Epithelial cell of esophagus (primary cell): ENCODE data around the gene RNASE2.
A peak's percentile ranks its signal among the peaks of the same experiment; 100 is the strongest.
"Not testable (repeated sequence)": the region's sequence is repeated elsewhere in the genome, so short reads cannot be mapped to it uniquely, and the experiment has no call there.

Experiments
- DNase-seq: peaks from one replicate; pipeline ENCODE4 v3.0.0; 2010; ENCODE audit warnings: low read depth
- H3K4me3 ChIP-seq: 2 replicates; pipeline ENCODE4 v1.5.1; 2011; ENCODE audit warnings: mild to moderate bottlenecking, low read length, control low read depth
- TF ChIP-seq, protein P1 (sequence below): IDR thresholded peaks from 2 replicates; pipeline ENCODE4 v1.5.1; 2011; ENCODE audit warnings: low read depth, mild to moderate bottlenecking, low read length, control low read depth, inconsistent platforms; ENCODE audit not compliant: insufficient read depth; ENCODE audit errors: missing control alignments

The RNASE2 gene

DNA sequence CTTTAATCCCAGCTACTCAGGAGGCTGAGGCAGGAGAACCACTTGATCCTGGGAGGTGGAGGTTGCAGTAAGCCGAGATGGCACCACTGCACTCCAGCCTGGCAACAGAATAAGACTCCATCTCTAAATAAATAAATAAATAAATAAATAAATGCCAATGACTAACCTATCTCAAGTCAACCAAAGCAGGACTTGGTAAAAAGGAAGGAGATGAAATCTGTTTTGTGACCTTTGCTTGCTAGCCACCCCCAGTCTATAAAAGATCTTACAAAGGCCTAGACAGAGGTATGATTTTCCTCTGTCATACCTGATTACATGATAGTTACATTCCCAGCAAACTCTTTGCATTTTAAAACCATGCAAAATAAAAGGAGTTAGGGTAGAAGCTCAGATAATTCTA, 21.0 kb downstream of the RNASE2 start:
- no peak overlapping the region for H3K4me3 ChIP-seq
- no peak for DNase-seq
- TF ChIP-seq, protein P1, sequence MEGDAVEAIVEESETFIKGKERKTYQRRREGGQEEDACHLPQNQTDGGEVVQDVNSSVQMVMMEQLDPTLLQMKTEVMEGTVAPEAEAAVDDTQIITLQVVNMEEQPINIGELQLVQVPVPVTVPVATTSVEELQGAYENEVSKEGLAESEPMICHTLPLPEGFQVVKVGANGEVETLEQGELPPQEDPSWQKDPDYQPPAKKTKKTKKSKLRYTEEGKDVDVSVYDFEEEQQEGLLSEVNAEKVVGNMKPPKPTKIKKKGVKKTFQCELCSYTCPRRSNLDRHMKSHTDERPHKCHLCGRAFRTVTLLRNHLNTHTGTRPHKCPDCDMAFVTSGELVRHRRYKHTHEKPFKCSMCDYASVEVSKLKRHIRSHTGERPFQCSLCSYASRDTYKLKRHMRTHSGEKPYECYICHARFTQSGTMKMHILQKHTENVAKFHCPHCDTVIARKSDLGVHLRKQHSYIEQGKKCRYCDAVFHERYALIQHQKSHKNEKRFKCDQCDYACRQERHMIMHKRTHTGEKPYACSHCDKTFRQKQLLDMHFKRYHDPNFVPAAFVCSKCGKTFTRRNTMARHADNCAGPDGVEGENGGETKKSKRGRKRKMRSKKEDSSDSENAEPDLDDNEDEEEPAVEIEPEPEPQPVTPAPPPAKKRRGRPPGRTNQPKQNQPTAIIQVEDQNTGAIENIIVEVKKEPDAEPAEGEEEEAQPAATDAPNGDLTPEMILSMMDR = no peak

DNA sequence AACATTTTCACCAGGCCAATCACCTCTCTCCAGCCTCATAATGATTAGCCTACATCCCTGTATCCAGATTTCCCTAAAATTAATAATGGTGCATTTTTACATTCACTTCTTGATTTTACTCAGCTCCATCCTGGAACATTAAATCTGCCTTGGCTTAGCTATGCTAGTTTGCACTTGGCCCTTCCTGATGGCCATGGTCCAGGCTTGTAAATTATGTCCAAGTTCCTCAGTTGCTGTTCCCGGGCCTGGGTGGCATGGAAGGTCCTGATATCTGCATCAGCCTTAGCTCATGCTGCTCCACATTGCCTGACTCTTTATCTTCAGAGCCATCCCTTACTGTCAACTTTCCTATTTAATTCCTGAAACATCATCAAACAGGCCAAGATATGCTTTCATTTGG, 23.4 kb downstream of the RNASE2 start:
- no peak overlapping the region for H3K4me3 ChIP-seq
- DNase-seq = no peak
- TF ChIP-seq, protein P1 = no peak

DNA sequence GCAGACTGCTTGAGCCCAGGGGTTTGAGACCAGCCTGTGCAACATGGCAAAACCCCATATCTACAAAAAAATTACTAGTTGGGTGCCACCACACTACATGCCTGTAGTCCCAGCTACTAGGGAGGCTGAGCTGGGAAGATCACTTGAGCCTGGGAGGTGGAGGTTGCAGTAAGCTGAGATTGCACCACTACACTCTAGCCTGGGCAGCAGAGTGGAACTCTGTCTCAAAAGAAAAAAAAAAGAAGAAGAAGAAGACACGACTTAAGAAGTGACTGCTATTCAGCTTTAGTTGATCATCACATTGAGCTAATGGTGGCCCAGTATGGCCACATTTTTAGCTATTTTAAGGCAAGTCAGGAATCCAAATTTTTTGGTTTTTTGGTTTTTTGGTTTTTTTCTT, 25.6 kb downstream of the RNASE2 start:
- TF ChIP-seq, protein P1 = no peak
- no peak for DNase-seq
- no peak overlapping the region for H3K4me3 ChIP-seq

DNA sequence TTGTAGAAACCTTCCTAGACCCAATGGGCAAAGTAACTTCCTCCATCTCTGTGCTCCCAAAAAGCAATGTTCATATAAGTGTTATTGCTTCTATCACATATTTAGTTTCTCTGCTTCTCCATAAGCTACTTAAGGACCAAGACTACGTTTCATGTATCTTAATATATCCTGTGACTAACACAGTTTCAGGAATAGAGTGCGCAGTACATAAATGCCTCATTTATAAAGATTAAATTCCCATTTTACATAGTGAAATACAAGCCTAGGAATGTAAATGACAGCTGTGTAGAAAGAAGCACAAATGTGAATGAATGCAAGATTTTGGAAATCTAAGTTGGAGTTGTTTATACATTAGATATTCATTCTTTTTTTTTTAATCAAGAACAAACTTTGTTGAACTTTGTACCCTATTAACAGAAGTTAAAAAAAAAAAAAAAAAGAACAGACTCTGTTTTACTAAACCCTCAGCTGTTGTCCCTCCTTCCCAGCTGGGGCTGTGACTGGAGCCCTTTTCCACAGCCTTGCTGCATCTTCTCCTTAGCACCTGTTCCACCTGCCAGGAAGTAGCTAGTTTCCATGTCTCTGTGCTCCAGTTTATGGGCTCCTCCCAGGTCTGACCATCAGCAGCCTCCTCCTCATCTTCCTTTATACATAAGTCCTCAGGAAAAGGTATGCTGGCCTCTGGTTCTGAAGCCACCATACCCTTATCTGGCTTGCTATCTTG, 27.5 kb downstream of the RNASE2 start:
- no peak for DNase-seq
- no peak overlapping the region for H3K4me3 ChIP-seq
- TF ChIP-seq, protein P1 = no peak

DNA sequence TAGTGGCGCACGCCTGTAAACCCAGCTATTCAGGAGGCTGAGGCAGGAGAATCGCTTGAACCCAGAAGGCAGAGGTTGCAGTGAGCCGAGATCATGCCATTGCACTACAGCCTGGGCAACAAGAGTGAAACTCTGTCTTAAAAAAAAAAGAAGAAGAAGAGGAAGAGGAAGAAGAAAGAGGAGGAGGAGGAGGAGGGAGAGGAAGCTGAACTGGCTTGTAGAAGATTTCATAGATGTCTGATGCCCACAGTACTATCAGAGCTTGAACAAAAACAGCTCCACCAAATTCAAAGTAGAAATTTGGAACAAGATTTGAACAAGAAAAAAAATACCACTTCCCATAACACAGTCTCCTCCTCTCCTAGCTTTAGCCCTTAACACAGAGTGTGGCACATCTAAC, 30.4 kb downstream of the RNASE2 start:
- DNase-seq, H3K4me3 ChIP-seq: not testable (repeated sequence)

DNA sequence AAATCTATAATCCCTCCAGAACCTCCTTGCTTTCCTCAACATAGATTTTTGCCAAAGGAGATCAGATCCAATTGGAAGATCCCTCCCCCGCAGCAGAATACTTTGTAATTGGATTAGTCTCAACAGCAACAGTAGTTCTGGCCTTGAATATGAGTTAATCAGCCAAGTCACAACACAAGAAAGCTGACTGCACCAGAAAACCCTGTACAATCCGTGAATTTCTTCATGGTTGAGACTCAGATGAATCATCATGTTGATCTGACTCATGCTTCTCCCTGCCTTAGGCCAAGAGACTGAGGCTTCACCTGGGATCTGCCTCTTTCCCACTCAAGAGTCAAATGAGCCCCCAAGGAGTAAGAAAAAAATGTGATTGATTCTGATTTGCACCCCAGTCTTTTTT, 31.5 kb downstream of the RNASE2 start:
- TF ChIP-seq, protein P1 = no peak
- DNase-seq = peak; percentile 99
- H3K4me3 ChIP-seq = no peak overlapping the region

DNA sequence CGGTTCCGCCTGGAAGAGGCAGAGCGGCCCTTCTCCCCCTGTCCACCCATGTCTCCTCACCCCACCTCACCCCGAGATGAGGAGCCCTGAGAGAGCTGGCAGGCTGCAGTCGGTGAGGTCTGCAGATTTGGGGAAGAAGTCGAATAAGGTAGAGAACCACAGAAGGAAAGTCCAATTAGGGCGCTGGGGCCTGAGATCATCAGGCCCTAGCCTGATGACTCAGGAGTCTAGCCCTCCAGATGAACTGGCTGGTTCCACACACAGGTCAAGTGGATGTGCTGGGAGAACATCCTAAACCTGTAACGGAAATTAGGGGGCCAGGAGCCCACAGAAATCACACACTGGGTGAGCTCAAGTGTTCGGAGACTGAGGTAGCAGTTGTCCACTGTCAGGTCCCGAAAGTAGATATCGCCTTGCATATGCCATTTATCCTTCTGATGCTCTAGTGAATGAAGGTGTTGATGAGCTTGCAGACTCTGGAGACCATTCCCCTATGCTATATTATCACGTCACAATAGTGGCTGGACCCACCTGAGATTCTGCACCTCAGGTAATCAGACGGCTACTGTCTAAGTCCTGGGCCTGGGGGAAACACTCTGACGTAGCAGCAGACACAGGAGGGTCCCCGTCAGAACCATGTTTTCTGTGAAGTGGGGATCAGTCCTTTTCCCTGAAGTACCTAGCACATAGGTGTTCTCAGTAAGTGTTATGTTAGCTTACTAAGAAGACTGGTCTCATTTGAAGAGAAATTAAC, 33.6 kb downstream of the RNASE2 start:
- TF ChIP-seq, protein P1 = no peak
- peak overlapping the region; percentile 35 for H3K4me3 ChIP-seq
- DNase-seq = peak; percentile 38
